Keratinocyte (primary cell): ENCODE measurements around the gene ETNK2. TPM values are rescaled to one million over a fixed set of nuclear protein-coding genes. Genes with fewer than 3 reads are reported as not detected.

Experiments
- DNase-seq: peaks from one replicate; pipeline ENCODE4 v3.0.0-alpha.2; 2011; ENCODE audit warnings: low read depth, missing footprints, low spot score
- FAIRE-seq: peaks from 2 replicates; lab custom pipeline; 2011; peaks lifted over from hg19 to GRCh38; lab: Jason Lieb, UNC
- H2AFZ ChIP-seq: 2 replicates; pipeline ENCODE4 v1.6.0; 2012; ENCODE audit warnings: low read length, control low read depth, inconsistent platforms; ENCODE audit not compliant: control insufficient read depth
- H3K27ac ChIP-seq: 2 replicates; pipeline ENCODE4 v1.5.1; 2011; ENCODE audit warnings: low read length; ENCODE audit not compliant: control insufficient read depth, insufficient read depth
- H3K27me3 ChIP-seq: 3 replicates; pipeline ENCODE4 v1.6.0; 2011; ENCODE audit warnings: low read length; ENCODE audit not compliant: control insufficient read depth, insufficient read depth; ENCODE audit errors: extremely low read depth
- H3K36me3 ChIP-seq, 2 experiments: 2 replicates in 1 of 2; 3 replicates in 1 of 2; pipeline ENCODE4 v1.5.1; 2011; ENCODE audit warnings: low read length in 2 of 2, mild to moderate bottlenecking in 1 of 2; ENCODE audit not compliant: control insufficient read depth in 2 of 2, insufficient read depth in 2 of 2; ENCODE audit errors: extremely low read depth in 1 of 2
- H3K4me1 ChIP-seq: 3 replicates; pipeline ENCODE4 v1.5.1; 2011; ENCODE audit warnings: low read length; ENCODE audit not compliant: control insufficient read depth, insufficient read depth; ENCODE audit errors: extremely low read depth
- H3K4me2 ChIP-seq: 3 replicates; pipeline ENCODE4 v1.6.0; 2011; ENCODE audit warnings: low read depth, low read length; ENCODE audit not compliant: control insufficient read depth, insufficient read depth; ENCODE audit errors: extremely low read depth
- H3K4me3 ChIP-seq, 3 experiments: fragments of 200-600 bp in 1 of 3; sonication (generic) in 1 of 3; 2 replicates in 2 of 3; 3 replicates in 1 of 3; pipeline ENCODE4 v1.5.1; 2011 to 2016; ENCODE audit warnings: low read length in 3 of 3, mild to moderate bottlenecking in 3 of 3, control low read depth in 2 of 3, inconsistent platforms in 1 of 3, low read depth in 1 of 3, mixed read lengths in 1 of 3, mixed run types in 1 of 3, moderate library complexity in 1 of 3; ENCODE audit not compliant: control insufficient read depth in 2 of 3, insufficient read depth in 2 of 3; ENCODE audit errors: extremely low read depth in 1 of 3
- H3K79me2 ChIP-seq: 2 replicates; pipeline ENCODE4 v1.6.0; 2012; ENCODE audit warnings: low read length; ENCODE audit not compliant: control insufficient read depth, insufficient read depth
- H3K9ac ChIP-seq: 3 replicates; pipeline ENCODE4 v1.6.0; 2011; ENCODE audit warnings: low read length; ENCODE audit not compliant: control insufficient read depth, insufficient read depth; ENCODE audit errors: extremely low read depth
- H3K9me1 ChIP-seq: 3 replicates; pipeline ENCODE4 v1.6.0; 2011; ENCODE audit warnings: low read length; ENCODE audit not compliant: control insufficient read depth, insufficient read depth; ENCODE audit errors: extremely low read depth
- H3K9me3 ChIP-seq: 2 replicates; pipeline ENCODE4 v1.5.1; 2012; ENCODE audit warnings: low read depth, low read length; ENCODE audit not compliant: control insufficient read depth
- H4K20me1 ChIP-seq: 3 replicates; pipeline ENCODE4 v1.6.0; 2011; ENCODE audit warnings: low read length; ENCODE audit not compliant: control insufficient read depth, insufficient read depth; ENCODE audit errors: extremely low read depth
- EZH2 ChIP-seq: IDR thresholded peaks from one replicate; pipeline ENCODE4 v1.6.1; 2012; ENCODE audit warnings: inconsistent platforms, mild to moderate bottlenecking, low read length, moderate library complexity
- dilution Hi-C: fragments of 300-500 bp; cut with MboI; formaldehyde crosslinking; loops from one replicate; pipeline ENCODE4 v1.7.0; 2020; ENCODE audit warnings: low sequenced_read_pairs; ENCODE audit not compliant: extremely low pct_ligation_motif_present
- polyA plus RNA-seq, 5 experiments: library from polyadenylated mRNA; depleted of rRNA in 3 of 5; stranded (reverse) in 3 of 5; stranded (forward) in 1 of 5; unstranded in 1 of 5; fragments of >200 nt; gene quantifications; 1 replicate in 1 of 5; 2 replicates in 3 of 5; 3 replicates in 1 of 5; pipeline versions ENCODE4 v1.2.1 to v1.2.3, GENCODE V29; 2011 to 2012; ENCODE audit warnings: missing spikeins in 2 of 5, low read depth in 1 of 5, low replicate concordance in 1 of 5
- TF ChIP-seq, protein P1 (sequence below), 3 experiments: IDR thresholded peaks in 1 of 3; conservative IDR thresholded peaks in 1 of 3; optimal IDR thresholded peaks in 1 of 3; 2 replicates in 2 of 3; 3 replicates in 1 of 3; pipeline versions ENCODE3 to v1.5.1; 2011; ENCODE audit warnings: low read length in 3 of 3, mild to moderate bottlenecking in 3 of 3, moderate library complexity in 2 of 3, control low read depth in 1 of 3, inconsistent platforms in 1 of 3; ENCODE audit not compliant: insufficient read depth in 2 of 3; ENCODE audit errors: extremely low read depth in 1 of 3

ETNK2 gene
- polyA plus RNA-seq, 1 donor (not counting 4 experiments of a cell fraction or from before 2014, with no cell fraction given) = 18.4 TPM

DNA sequence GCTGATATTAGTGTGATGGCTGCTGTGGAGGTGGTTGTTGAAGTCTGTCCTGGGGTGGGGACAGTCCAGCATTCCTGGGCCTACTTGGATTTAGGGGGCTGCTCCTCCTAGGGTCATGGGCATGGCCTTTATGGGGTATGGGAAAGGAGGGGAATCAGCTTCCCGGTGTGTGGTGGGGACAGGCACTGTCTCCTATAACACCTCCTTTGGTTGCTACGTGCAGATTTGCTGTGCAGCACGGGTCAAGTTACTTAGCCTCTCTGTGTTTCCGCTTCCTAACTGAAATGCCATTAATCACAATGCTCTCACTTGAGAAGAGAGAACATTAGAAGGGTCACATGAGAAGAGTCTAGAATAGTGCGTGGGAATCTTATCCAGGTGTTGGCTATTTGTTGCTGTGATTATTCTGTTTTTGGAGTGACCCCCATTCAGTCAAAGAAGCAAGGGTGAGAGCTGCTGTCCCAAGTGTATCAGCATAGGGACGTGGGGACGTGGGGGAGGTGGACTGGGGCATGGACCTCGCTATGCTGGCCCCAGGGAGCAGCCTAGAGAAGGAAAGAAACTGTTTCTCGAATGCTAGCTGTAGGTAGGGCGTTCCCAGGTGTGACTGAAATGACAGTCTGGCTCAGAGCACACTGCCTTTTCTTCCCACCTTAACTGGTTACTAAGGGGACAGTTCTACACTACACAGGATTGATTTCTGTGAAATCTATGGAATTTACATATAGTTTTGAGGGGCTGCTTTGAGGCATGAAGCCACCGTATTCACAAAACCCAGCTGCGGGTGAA is 59.0 kb downstream of the ETNK2 start:
- H3K9me1 ChIP-seq = no peaks in the 10 kb centered on the region
- no peak overlapping the region for H3K9ac ChIP-seq

DNA sequence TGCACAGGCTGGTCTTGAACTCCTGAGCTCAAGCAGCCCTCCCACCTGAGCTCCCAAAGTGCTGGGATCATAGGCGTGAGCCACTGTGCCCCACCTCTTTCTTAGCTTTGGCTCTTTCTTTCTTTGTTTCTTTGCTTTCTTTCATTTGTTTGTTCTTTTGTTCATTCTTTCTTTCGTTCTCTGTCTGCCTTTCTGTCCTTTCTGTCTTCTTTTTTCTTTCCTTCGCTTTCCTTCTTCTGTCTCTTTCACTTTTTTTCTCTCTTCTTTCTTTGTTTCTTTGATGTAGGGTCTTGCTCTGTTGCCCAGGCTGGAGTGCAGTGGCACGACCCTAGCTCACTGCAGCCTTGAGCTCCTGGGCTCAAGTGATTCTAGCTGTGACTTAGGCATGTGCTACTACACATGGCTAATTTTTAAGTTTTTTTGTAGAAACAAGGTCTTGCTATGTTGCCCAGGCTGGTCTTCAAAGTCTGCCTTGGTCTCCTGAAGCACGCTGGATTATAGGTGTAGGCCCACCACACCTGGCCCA is 60.0 kb downstream of the ETNK2 start:
- no peaks in the 10 kb centered on the region for H3K27me3 ChIP-seq
- peaks cover 4% of the 10 kb centered on the region for H3K4me1 ChIP-seq
- FAIRE-seq (no peak), DNase-seq (no peak)
- no peak for TF ChIP-seq EZH2
- TF ChIP-seq, protein P1, sequence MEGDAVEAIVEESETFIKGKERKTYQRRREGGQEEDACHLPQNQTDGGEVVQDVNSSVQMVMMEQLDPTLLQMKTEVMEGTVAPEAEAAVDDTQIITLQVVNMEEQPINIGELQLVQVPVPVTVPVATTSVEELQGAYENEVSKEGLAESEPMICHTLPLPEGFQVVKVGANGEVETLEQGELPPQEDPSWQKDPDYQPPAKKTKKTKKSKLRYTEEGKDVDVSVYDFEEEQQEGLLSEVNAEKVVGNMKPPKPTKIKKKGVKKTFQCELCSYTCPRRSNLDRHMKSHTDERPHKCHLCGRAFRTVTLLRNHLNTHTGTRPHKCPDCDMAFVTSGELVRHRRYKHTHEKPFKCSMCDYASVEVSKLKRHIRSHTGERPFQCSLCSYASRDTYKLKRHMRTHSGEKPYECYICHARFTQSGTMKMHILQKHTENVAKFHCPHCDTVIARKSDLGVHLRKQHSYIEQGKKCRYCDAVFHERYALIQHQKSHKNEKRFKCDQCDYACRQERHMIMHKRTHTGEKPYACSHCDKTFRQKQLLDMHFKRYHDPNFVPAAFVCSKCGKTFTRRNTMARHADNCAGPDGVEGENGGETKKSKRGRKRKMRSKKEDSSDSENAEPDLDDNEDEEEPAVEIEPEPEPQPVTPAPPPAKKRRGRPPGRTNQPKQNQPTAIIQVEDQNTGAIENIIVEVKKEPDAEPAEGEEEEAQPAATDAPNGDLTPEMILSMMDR (optimal IDR thresholded peaks at IDR 0.05 in 1 of 3, IDR thresholded peaks at IDR 0.05 in 1 of 3, conservative IDR thresholded peaks at IDR 0.05 in 1 of 3; ENCODE audit: extremely low read depth in 1 of 3, insufficient read depth in 2 of 3, low read length in 3 of 3) = no peak
- H3K9me1 ChIP-seq = no peaks in the 10 kb centered on the region
- dilution Hi-C loops = no loop called here
- H3K9me3 ChIP-seq = no peaks in the 10 kb centered on the region
- H4K20me1 ChIP-seq = no peaks in the 10 kb centered on the region
- H3K4me3 ChIP-seq = no peak overlapping the region
- H3K36me3 ChIP-seq = no peaks in the 10 kb centered on the region
- H3K27ac ChIP-seq = no peak overlapping the region
- H3K9ac ChIP-seq = no peak overlapping the region
- H3K79me2 ChIP-seq = peaks cover 6% of the 10 kb centered on the region
- no peak overlapping the region for H2AFZ ChIP-seq
- no peak overlapping the region for H3K4me2 ChIP-seq

More for the DNA sequence above, 59.0 kb downstream of the ETNK2 start:
- Histone ChIP-seq H4K20me1 (no peaks in the 10 kb centered on the region), H3K27me3 (no peaks in the 10 kb centered on the region), H3K9me3 (no peaks in the 10 kb centered on the region), H3K79me2 (peaks cover 4% of the 10 kb centered on the region), H3K27ac (no peak overlapping the region), H3K36me3 (no peaks in the 10 kb centered on the region), H3K4me3 (no peak overlapping the region), H2AFZ (no peak overlapping the region), H3K4me2 (no peak overlapping the region), H3K4me1 (peaks cover 4% of the 10 kb centered on the region)
- TF ChIP-seq, protein P1 (optimal IDR thresholded peaks at IDR 0.05 in 1 of 3, IDR thresholded peaks at IDR 0.05 in 1 of 3, conservative IDR thresholded peaks at IDR 0.05 in 1 of 3; ENCODE audit: extremely low read depth in 1 of 3, insufficient read depth in 2 of 3, low read length in 3 of 3) = no peak
- TF ChIP-seq EZH2 = no peak
- no peak for FAIRE-seq
- DNase-seq = no peak
- dilution Hi-C loops = no loop called here
